NCI-H1417 (cell line): ENCODE results near the gene WDR33.
"Not testable (repeated sequence)": the region's sequence is repeated elsewhere in the genome, so short reads cannot be mapped to it uniquely, and the experiment has no call there.

Source experiments
- DNase-seq, 3 experiments: peaks; one replicate each; lab custom pipeline; 2025; lab: John Stamatoyannopoulos, UW

Gene WDR33

DNA sequence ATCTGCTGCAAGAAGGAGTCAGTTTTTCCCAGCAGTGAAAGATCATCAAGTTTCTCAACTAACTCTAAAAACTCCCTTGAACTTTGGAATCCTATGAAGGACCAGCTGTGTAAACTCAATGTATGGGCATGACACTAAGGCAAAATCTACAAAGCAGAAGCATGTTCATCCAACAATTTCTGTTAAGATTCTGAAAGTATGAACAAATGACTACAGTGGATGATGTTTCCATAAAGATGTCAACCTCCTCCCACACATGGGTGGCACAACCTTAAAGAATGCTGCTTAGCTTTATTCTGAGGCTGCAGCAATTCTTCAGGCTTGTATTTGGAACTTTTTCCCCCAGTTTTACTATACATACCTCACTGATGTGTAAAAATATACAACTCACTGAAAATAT lies 47.2 kb downstream of the WDR33 start:
- DNase-seq, result no peak

DNA sequence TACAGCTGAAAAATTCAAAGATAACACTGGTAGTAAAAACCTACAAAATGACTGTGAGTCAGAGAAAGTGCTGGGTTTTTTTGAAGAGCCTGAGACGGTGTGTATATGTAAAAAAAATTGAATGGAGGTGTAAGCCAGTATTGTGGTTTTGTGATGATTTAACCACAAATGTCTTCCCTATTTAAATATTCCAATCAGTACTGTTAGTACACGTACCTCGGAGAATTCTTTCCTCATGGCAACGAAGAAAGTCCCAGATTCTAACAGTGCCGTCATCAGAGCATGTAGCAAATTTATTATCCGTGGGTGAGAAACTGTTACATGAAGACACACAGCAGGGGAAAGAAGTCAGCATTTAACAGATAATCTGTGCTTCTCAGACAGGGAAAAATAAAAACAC lies 48.1 kb downstream of the WDR33 start:
- DNase-seq, result no peak

DNA sequence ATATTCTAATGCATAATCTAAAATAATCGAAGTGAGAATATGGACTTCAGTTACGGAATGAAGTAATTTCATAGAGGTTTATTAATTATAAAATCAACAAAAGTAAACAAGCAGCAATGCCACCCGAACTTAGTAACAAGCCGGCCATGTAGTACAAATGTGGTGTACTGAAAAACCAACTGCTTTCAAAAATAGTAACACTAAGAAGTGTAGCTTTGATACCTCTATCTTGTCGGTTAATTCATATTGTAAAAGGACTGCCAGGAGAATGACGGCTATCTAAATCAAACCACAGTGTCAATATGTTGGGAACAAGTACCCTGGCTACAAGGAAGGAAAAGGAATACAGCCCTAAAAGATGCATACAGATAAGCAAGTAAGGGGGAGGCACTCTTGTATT lies 48.5 kb downstream of the WDR33 start:
- no peak for DNase-seq

- no peak for DNase-seq
Measured at GRCh38 chr2:127759931-127760330, 51.0 kb downstream of the WDR33 start.

DNA sequence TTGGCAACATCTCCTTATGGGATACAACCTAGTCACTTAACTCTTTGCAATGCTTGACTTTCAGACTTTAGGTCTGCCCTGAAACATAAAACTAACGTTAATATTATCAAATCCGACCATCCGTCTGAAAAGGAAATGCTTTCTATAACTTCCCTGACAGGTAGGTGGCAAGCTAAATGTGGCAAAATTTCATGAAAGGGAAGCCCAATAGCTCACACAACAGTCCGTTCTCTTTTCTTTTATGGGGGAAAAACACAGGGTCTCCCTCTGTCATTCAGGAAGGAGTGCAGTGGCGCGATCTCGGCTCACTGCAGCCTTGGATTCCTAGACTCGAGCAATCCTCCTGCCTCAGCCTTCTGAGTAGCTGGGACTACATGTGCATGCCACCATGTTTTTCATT lies 56.8 kb downstream of the WDR33 start:
- DNase-seq, result no peak

DNA sequence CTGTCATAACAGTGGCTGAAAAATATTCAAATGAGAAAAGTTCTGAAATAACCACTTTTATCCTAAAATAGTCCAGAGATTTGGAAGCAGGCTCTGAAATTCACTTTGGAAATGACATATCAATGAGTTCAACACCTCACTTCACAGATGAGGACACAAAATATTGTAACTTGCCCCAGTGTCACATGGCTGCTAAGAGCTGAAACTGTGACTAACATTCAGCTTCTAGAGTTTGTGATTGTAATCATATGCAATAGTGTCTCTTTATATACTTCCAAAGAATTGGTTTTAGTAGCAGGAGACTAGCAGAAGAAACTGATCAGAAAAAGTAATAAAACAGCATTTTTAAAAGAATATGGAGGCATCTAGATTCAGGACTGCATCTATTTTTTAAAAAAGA lies 57.6 kb downstream of the WDR33 start:
- no peak for DNase-seq

- not testable (repeated sequence) for DNase-seq
Measured at GRCh38 chr2:127749537-127749936, 61.4 kb downstream of the WDR33 start.

DNA sequence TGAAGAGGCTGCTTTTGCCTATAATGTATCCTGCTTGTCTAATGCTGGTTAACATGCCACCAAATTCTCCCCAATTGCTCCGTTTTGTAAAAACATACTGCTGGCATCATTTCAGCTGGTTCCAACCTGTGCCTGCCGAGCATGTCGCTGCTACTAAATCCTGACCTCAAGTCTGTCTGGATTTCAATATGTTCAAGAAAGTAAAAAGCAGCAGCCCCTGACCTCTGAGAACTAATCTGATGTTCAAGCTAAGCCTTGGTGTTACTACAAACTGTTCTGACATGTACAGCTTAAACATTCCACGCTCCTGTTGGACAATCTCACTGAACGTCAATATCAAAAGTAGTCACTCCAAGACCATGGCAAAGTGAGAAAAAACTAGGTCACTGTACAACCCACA lies 63.4 kb downstream of the WDR33 start:
- no peak for DNase-seq

DNA sequence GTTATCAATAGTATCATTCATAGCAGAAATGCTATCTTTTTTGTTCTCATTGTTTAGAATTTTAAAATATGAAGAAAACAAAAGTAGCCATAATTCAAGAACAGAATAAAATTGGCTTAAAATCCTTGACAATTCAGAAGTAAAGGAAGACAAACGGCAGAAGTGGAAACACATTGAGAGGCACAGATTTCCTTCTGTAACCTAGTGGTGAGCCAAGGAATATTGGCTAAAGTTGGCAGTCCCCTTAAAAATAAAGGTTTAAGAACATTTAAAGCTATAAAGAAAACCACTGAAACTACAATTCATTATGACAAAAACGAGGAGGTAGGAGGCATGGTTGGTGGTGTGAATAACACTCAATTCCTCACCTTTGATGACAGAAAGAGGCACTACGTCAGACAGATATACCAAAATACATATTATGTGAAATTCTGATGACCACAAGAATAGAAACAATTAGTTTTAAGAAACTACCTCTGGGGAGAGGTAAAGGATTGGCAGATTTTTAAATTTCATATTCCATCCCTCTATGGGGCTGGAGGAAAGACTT lies 67.4 kb downstream of the WDR33 start:
- DNase-seq, result no peak

DNA sequence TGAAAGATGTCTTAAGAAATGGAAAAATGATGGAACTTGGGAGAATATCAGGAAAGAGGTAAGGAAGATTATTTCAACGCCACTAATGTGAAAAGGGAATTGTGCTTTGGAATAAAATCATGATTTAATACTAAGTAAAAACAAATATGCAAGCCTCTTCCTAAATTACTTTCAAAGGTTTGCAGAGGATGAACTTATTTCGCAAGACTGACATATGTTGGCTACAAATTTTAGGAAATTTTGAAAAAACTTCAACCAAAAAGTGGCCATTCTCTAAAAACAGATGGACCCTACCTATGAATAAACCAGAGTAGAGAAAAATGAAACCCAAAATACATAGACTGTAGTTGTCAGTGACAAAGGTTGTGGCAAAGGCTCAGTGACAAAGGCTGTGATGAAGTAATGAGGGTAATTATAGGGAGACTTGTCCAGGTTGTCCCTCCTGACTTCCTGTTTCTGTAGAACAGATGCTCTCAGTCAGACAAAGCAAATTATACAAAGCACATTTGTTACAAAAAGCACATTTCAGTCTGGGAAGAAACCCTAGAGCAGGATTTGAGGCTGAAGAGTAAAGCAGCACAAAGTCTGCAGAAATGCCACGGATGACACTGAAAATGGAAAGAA lies 70.2 kb downstream of the WDR33 start:
- DNase-seq, result peak in 2 of 3 experiments; percentile 70 to 83

GRCh38 chr2:127739800-127740199 lies 71.2 kb downstream of the WDR33 start:
- no peak for DNase-seq

GRCh38 chr2:127737892-127738291 lies 73.1 kb downstream of the WDR33 start:
- DNase-seq, result no peak

DNA sequence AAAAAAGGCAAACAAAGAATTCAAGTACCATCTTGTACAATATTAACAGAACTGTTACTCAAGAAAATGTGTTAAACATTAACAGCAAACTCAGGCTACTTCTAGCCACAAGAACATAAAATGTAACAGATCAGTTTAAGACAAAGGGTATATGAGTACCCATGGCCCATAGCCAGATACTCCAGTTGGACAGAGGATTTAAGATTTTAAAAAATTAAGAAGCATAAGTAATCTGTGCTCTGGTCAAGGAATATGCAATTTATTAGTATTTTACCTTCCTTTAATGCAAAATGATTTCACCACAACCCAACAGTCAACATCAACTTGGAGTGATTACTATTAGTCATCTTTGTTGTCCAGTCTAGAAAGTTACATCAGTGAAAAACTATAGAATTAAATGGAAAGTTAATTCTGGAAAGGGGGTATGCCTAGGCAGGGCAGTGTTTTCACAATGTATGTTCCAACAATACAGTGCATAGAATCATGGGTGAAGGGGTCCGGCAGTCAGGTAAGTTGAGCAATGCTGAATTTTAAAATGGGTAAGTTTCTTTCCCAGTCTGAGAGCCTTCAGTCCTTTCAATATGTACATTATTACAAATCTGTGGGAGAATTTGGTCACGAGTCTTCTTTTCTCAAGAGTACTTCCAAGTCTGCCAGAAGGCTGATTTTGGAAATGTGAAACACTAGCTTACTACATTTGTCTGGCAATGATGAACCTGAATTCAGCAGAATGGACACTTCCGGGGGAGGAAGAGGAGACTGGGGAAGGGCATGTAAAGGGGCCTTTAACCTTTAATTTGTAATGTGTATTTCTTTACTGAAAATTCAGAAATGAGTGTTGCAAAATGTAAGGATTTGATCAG lies 75.2 kb downstream of the WDR33 start:
- no peak for DNase-seq

DNA sequence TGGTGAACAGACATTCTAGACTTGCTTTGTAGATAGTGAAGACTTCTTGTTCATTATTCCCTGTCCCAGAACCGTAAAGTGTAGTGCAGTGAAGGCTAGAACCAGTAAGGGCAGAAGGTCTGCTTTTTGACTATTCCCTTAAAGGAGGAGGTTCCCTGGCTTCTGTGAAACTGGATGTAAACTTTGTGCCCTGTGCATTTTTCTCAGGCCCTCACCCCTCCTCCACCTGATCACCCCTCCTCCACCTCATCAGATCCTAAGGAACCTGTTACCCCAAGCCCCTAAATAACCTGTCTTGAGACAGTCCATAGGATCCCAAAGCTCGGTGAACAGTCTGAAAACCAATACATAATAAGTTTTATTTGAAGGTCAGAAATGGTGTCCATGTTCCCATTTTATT lies 75.9 kb downstream of the WDR33 start:
- DNase-seq, result no peak

GRCh38 chr2:127733816-127734537 lies 77.0 kb downstream of the WDR33 start:
- DNase-seq, result no peak

- DNase-seq, result no peak
Measured at GRCh38 chr2:127733113-127733815, 77.7 kb downstream of the WDR33 start.

DNA sequence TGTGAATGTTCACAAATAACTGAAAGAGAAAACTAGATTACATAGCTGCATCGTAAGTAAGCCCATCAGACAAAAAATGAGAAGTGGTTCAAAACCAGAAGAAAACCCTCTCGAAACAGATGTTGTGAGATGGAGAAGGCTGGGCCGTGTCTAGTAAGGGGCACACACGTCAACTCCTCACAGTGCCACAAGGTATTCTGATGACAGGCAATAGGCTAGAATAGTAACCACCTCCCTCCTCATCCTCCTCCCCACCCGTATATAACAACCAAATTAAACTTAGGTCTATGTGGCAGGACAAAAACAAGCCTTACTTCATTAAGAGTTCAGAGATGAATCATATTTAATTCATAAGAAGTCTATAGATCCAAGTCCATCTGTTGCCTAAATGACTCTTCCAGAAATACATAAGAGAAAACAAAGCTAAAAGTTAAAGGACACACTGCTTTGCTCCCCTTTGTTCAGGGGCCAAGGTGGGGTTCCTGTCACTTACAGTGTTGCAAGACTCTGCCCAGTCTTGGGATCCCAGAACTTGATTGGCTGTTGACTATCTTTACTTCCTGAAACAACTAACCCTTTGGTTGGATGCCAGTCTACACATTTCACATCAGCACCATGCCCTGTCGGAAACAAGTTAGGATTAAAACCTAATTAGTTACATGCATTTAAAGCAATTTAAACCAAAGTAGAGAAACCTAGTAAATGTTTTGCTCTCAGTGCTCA lies 84.7 kb downstream of the WDR33 start:
- no peak for DNase-seq

GRCh38 chr2:127722807-127723206 lies 88.2 kb downstream of the WDR33 start:
- DNase-seq, result no peak

- no peak for DNase-seq
Measured at GRCh38 chr2:127721978-127722355, 89.0 kb downstream of the WDR33 start.

DNA sequence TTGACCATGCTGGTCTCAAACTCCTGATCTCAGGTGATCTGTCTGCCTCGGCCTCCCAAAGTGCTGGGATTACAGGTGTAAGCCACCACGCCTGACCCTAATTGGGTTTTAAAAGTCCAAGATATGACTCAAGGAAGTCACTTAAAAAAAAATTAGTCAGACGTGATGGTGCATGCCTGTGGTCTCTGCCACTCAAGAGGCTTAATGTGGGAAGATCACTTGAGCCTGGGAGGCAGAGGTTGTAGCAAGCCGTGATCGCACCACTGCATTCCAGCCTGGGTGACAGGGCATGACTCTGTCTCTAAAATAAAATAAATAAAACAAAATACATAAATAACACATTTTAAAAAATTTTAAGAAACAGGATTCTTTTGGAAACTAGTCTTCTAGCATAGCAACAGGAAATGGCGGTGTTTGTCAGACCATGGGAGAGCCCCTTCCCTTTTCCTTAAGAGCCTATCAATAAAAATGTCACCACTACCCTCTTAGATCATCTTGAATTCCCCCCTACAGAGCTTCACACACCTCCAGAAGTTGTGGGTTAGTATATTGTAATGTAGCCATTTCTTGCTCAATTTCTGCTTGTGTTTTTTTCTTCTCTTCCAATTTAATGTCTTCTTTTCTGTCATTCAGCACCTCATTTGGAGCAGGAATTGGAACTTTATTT lies 89.5 kb downstream of the WDR33 start:
- no peak for DNase-seq
